ENCODE data around the gene PIK3AP1. TPM values are rescaled to one million over a fixed set of nuclear protein-coding genes. Genes with fewer than 3 reads are reported as not detected.

Gene PIK3AP1
- total RNA-seq, 1 experiment from 2014 or later: 1.7 TPM

GRCh38 chr10:96658844-96659243, 61.5 kb downstream of the PIK3AP1 start:
- H2AFZ ChIP-seq: no peak overlapping the region
- TF ChIP-seq CTCF (conservative IDR thresholded peaks at IDR 0.05) (no peak), EZH2 (IDR thresholded peaks at IDR 0.05; ENCODE audit: low read depth) (no peak)
- H3K27ac ChIP-seq: no peak overlapping the region
- no peaks in the 10 kb centered on the region for H3K9me3 ChIP-seq (ENCODE audit: insufficient read depth, low read depth)
- intact Hi-C loops (cut with micrococcal nuclease; ENCODE audit: unreplicated experiment): no loop called here
- H3K36me3 ChIP-seq (ENCODE audit: low read depth): no peaks in the 10 kb centered on the region
- ChIA-PET POLR2A (ENCODE audit: unreplicated experiment) (no interaction called here), CTCF (no interaction called here)
- no TSS peak for BruUV-seq (replicated peaks)
- no peaks in the 10 kb centered on the region for H3F3A ChIP-seq (ENCODE audit: insufficient read depth, low read depth)
- no peaks in the 10 kb centered on the region for H3K27me3 ChIP-seq (ENCODE audit: insufficient read depth, low read depth)
- DNase-seq: no peak
- H3K9me2 ChIP-seq (ENCODE audit: insufficient read depth): no peaks in the 10 kb centered on the region
- no peak overlapping the region for H3K4me2 ChIP-seq
- H3K4me1 ChIP-seq (replicated peaks; ENCODE audit: insufficient read depth): no peaks in the 10 kb centered on the region
- H4K20me1 ChIP-seq (ENCODE audit: insufficient read depth): no peaks in the 10 kb centered on the region
- no peaks in the 10 kb centered on the region for H3K79me2 ChIP-seq (ENCODE audit: low read depth)
- H3K4me3 ChIP-seq: no peak overlapping the region

GRCh38 chr10:96657385-96657784, 62.9 kb downstream of the PIK3AP1 start:
- no TSS peak for BruUV-seq (replicated peaks)
- no peaks in the 10 kb centered on the region for H3K36me3 ChIP-seq (ENCODE audit: low read depth)
- intact Hi-C loops (cut with micrococcal nuclease; ENCODE audit: unreplicated experiment): no loop called here
- H3K27me3 ChIP-seq (ENCODE audit: insufficient read depth, low read depth): no peaks in the 10 kb centered on the region
- H3K9me2 ChIP-seq (ENCODE audit: insufficient read depth): no peaks in the 10 kb centered on the region
- DNase-seq: no peak
- no peaks in the 10 kb centered on the region for H3K9me3 ChIP-seq (ENCODE audit: insufficient read depth, low read depth)
- H3K27ac ChIP-seq: no peak overlapping the region
- H3K4me1 ChIP-seq (replicated peaks; ENCODE audit: insufficient read depth): no peaks in the 10 kb centered on the region
- no peaks in the 10 kb centered on the region for H3K79me2 ChIP-seq (ENCODE audit: low read depth)
- no peak overlapping the region for H3K4me2 ChIP-seq
- POLR2A ChIA-PET (ENCODE audit: unreplicated experiment): no interaction called here
- no peaks in the 10 kb centered on the region for H4K20me1 ChIP-seq (ENCODE audit: insufficient read depth)
- no peak for TF ChIP-seq EZH2 (IDR thresholded peaks at IDR 0.05; ENCODE audit: low read depth)
- no peak for TF ChIP-seq CTCF (conservative IDR thresholded peaks at IDR 0.05)
- H3K4me3 ChIP-seq: no peak overlapping the region
- no peaks in the 10 kb centered on the region for H3F3A ChIP-seq (ENCODE audit: insufficient read depth, low read depth)
- H2AFZ ChIP-seq: no peak overlapping the region
- CTCF ChIA-PET: no interaction called here

- ChIA-PET CTCF (no interaction called here), POLR2A (ENCODE audit: unreplicated experiment) (no interaction called here)
- H3K4me2 ChIP-seq: no peak overlapping the region
- BruUV-seq (replicated peaks): no TSS peak
- H3K79me2 ChIP-seq (ENCODE audit: low read depth): no peaks in the 10 kb centered on the region
- H4K20me1 ChIP-seq (ENCODE audit: insufficient read depth): no peaks in the 10 kb centered on the region
- H3K4me3 ChIP-seq: no peak overlapping the region
- TF ChIP-seq CTCF (conservative IDR thresholded peaks at IDR 0.05): no peak
- no peak overlapping the region for H3K27ac ChIP-seq
- H3K27me3 ChIP-seq (ENCODE audit: insufficient read depth, low read depth): no peaks in the 10 kb centered on the region
- no peaks in the 10 kb centered on the region for H3K36me3 ChIP-seq (ENCODE audit: low read depth)
- DNase-seq: no peak
- no peaks in the 10 kb centered on the region for H3K4me1 ChIP-seq (replicated peaks; ENCODE audit: insufficient read depth)
- no peaks in the 10 kb centered on the region for H3K9me2 ChIP-seq (ENCODE audit: insufficient read depth)
- H2AFZ ChIP-seq: no peak overlapping the region
- H3F3A ChIP-seq (ENCODE audit: insufficient read depth, low read depth): no peaks in the 10 kb centered on the region
- intact Hi-C loops (cut with micrococcal nuclease; ENCODE audit: unreplicated experiment): no loop called here
- no peaks in the 10 kb centered on the region for H3K9me3 ChIP-seq (ENCODE audit: insufficient read depth, low read depth)
Measured at GRCh38 chr10:96656839-96657238, 63.5 kb downstream of the PIK3AP1 start.
